Measurements from ENCODE around the gene CDH4. TPM values are rescaled to one million over a fixed set of nuclear protein-coding genes. Genes with fewer than 3 reads are reported as not detected.

The CDH4 gene
- total and polyA plus RNA-seq, 10 donors = 0.30 to 20.1 (median 7.7) TPM

- H3K9me3 ChIP-seq = peaks cover 0 to 36% (median 5%) of the 10 kb centered on the region in 8 donors
- TF ChIP-seq POLR2AphosphoS5 (IDR thresholded peaks at IDR 0.05) (no peak), POLR2A (IDR thresholded peaks at IDR 0.05) (no peak), CTCF (IDR thresholded peaks at IDR 0.05 in 8 of 11, conservative IDR thresholded peaks at IDR 0.05 in 3 of 11) (no peak)
- no peaks in the 10 kb centered on the region for H3K4me1 ChIP-seq
- WGBS, 5 donors = 67 to 88% (median 86%) methylated on average over 29 to 30 of the region's 30 CpGs
- no peak overlapping the region for H3K27ac ChIP-seq
- H3K27me3 ChIP-seq (replicated peaks in 1 of 7) = peaks cover 0 to 38% (median 0%) of the 10 kb centered on the region in 7 donors
- H3K4me3 ChIP-seq = no peak overlapping the region
- no peaks in the 10 kb centered on the region for H3K36me3 ChIP-seq
- intact Hi-C loops (cut with DNase I; ENCODE audit: low total_unique reads) = no loop called here
- DNase-seq = peak; percentile 54
These were observed 578.3 kb downstream of the CDH4 start for GRCh38 chr20:61830241-61830930.

DNA sequence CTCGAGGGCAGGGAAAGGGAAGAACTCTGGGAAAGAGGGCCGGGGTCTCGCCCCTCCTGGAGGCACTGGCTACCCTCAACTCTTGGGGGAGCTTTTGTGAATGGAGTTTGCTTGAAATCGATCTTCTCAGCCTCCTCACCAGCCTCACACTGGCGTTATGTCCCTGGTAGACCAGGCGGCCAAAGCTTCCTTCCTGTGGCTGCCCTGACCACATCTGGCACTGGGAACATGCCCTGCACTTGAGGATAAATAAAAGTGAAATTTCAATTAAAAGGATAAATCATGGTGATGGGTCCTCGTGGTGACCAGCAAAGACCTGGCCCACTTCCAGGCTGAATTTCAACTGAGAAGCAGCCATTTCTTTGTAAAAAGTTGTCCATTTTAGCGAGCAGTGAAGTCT lies 578.9 kb downstream of the CDH4 start:
- peaks cover 0 to 34% (median 5%) of the 10 kb centered on the region in 8 donors for H3K9me3 ChIP-seq
- no peaks in the 10 kb centered on the region for H3K36me3 ChIP-seq
- no peak overlapping the region for H3K4me3 ChIP-seq
- H3K27ac ChIP-seq = no peak overlapping the region
- TF ChIP-seq POLR2AphosphoS5 (IDR thresholded peaks at IDR 0.05) (no peak), POLR2A (IDR thresholded peaks at IDR 0.05) (no peak), CTCF (IDR thresholded peaks at IDR 0.05 in 8 of 11, conservative IDR thresholded peaks at IDR 0.05 in 3 of 11) (no peak)
- H3K27me3 ChIP-seq (replicated peaks in 1 of 7) = peaks cover 0 to 38% (median 0%) of the 10 kb centered on the region in 7 donors
- intact Hi-C loops (cut with DNase I; ENCODE audit: low total_unique reads) = no loop called here
- DNase-seq = peak; percentile 6
- no peaks in the 10 kb centered on the region for H3K4me1 ChIP-seq
- 35 to 50% (median 41%) methylated on average over 8 of the region's 8 CpGs for WGBS, 5 donors

DNA sequence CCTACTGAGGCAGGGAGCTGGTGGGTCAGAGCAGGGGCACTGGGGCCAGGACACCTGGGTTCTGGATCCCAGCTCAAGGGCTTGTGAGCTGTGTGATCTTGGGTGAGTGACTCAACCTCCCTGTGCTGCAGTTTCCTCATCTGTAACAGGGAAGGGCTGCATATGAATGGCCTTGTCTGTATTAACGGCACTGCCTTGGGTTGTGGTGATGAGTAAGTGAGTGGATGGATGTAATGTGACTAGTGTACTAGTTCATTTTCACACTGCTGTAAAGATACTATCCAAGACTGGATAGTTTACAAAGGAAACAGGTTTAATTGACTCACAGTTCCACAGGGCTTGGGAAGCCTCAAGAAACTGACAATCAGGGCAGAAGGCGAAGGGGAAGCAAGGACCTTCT lies 580.1 kb downstream of the CDH4 start:
- Histone ChIP-seq H3K36me3 (no peaks in the 10 kb centered on the region), H3K27ac (no peak overlapping the region), H3K27me3 (replicated peaks in 1 of 7) (peaks cover 0 to 38% (median 0%) of the 10 kb centered on the region in 7 donors), H3K4me3 (no peak overlapping the region), H3K4me1 (no peaks in the 10 kb centered on the region), H3K9me3 (peaks cover 0 to 26% (median 4%) of the 10 kb centered on the region in 8 donors)
- WGBS, 5 donors = 77 to 94% (median 87%) methylated on average over 2 of the region's 2 CpGs
- intact Hi-C loops (cut with DNase I; ENCODE audit: low total_unique reads) = no loop called here
- no peak for TF ChIP-seq POLR2A (IDR thresholded peaks at IDR 0.05)
- TF ChIP-seq CTCF (IDR thresholded peaks at IDR 0.05 in 8 of 11, conservative IDR thresholded peaks at IDR 0.05 in 3 of 11) = no peak
- no peak for TF ChIP-seq POLR2AphosphoS5 (IDR thresholded peaks at IDR 0.05)
- peak; percentile 44 for DNase-seq

DNA sequence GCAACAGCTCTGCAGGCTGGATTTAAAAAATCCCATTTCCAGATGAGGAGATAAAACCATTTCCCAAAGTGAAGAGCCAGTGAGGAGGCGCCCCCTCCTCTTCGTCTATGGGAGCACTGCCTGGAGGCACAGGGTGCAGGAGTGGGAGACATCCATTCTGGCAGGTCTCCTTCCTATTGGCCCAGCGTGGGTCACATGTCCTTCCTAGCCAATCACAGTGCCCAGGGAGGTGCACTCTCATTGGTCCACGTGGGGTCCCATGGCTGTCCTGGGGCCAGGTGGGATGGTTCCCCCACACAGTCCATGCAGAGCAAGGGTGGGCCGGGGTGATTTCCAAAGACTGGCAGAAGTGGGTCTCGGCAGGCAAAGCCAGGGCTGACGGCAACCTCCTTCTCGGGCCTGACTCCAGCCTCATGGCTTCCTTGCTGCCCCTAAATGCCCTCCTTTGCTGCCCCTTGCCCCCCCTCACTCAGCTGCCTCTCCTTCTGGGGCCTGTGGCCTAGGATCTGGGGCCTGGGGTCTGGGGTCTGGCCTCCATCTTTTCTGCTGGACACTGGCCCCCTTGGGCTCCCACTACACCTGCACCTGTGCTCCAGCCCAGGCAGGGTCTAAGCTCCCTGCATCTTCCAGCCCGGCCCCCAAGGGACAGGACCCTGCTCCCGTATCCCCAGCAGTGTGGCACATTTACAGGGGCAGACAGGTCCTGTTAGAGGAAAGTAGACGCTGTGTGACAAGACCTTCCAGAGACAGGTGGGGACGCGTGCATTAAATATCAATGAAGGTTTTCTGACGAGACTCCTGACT lies 581.9 kb downstream of the CDH4 start:
- no peaks in the 10 kb centered on the region for H3K36me3 ChIP-seq
- 78 to 86% (median 84%) methylated on average over 11 to 14 of the region's 14 CpGs for WGBS, 5 donors
- peaks cover 0 to 8% (median under 1%) of the 10 kb centered on the region in 8 donors for H3K9me3 ChIP-seq
- H3K27ac ChIP-seq = no peak overlapping the region
- H3K4me3 ChIP-seq = no peak overlapping the region
- peak; percentile 47 for DNase-seq
- H3K27me3 ChIP-seq (replicated peaks in 1 of 7) = peaks cover 0 to 38% (median 0%) of the 10 kb centered on the region in 7 donors
- TF ChIP-seq POLR2AphosphoS5 (IDR thresholded peaks at IDR 0.05) (no peak), CTCF (IDR thresholded peaks at IDR 0.05 in 8 of 11, conservative IDR thresholded peaks at IDR 0.05 in 3 of 11) (no peak), POLR2A (IDR thresholded peaks at IDR 0.05) (no peak)
- intact Hi-C loops (cut with DNase I; ENCODE audit: low total_unique reads) = no loop called here
- H3K4me1 ChIP-seq = no peaks in the 10 kb centered on the region
